ENCODE measurements around the gene OLFM1. TPM values are rescaled to one million over a fixed set of nuclear protein-coding genes. Genes with fewer than 3 reads are reported as not detected.

Gene OLFM1
- total RNA-seq, 1 donor from 2014 or later: 0.96 TPM

DNA sequence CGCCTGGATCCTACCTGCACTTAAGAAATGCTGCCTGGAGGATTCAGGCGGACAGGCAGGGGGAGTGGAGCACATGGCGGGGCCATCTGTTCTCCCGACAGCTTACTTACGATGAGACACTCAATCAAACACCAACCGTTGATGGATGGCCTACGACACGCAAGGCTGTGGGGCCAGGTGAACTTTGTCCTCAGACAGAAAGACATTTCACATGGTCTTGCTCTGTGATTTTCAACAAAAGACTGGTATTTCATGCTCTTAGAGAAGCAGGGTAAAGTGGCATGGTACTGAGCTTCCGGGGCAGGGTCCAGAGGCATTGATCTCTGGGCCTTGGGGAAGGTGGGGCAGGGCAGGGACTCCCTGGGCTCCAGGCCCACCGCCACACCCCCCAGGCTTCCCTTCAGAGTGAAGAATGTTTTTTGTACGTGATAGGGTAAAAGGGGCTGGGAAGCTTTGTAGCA lies 9.1 kb upstream of the OLFM1 start:
- Histone ChIP-seq H3K4me3 (ENCODE audit: low read depth, low read length) (no peak overlapping the region), H3K27me3 (ENCODE audit: control insufficient read depth, insufficient read depth, low read length) (peaks cover 27% of the 10 kb centered on the region), H3K36me3 (ENCODE audit: control insufficient read depth, insufficient read depth, low read length) (no peaks in the 10 kb centered on the region)
- DNase-seq (ENCODE audit: low read depth): no peak
- TF ChIP-seq, protein P1, sequence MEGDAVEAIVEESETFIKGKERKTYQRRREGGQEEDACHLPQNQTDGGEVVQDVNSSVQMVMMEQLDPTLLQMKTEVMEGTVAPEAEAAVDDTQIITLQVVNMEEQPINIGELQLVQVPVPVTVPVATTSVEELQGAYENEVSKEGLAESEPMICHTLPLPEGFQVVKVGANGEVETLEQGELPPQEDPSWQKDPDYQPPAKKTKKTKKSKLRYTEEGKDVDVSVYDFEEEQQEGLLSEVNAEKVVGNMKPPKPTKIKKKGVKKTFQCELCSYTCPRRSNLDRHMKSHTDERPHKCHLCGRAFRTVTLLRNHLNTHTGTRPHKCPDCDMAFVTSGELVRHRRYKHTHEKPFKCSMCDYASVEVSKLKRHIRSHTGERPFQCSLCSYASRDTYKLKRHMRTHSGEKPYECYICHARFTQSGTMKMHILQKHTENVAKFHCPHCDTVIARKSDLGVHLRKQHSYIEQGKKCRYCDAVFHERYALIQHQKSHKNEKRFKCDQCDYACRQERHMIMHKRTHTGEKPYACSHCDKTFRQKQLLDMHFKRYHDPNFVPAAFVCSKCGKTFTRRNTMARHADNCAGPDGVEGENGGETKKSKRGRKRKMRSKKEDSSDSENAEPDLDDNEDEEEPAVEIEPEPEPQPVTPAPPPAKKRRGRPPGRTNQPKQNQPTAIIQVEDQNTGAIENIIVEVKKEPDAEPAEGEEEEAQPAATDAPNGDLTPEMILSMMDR (IDR thresholded peaks at IDR 0.05; ENCODE audit: insufficient read depth, low read length, poor library complexity, severe bottlenecking): no peak

DNA sequence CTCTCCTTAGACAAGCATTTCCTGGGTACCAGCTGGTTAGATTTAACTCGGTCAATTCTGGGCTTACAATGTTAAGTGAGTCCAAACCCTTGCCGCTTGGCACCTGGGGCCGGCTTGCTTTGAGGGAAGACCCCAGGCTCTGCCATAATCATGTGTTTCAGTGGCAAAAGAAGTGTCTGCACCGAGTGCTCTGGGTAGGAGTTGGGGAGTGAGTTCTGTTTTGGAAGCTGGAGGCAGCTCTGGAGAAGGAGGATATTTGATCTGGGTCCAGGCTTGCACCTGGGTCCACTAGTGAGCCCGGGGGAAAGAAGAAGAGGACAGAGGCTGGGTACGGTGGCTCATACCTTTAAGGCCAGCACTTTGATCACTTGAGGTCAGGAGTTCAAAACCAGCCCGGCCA lies 8.4 kb upstream of the OLFM1 start:
- H3K4me3 ChIP-seq (ENCODE audit: low read depth, low read length): no peak overlapping the region
- H3K27me3 ChIP-seq (ENCODE audit: control insufficient read depth, insufficient read depth, low read length): peaks cover 27% of the 10 kb centered on the region
- H3K36me3 ChIP-seq (ENCODE audit: control insufficient read depth, insufficient read depth, low read length): no peaks in the 10 kb centered on the region
- TF ChIP-seq, protein P1 (IDR thresholded peaks at IDR 0.05; ENCODE audit: insufficient read depth, low read length, poor library complexity, severe bottlenecking): no peak
- DNase-seq (ENCODE audit: low read depth): no peak

DNA sequence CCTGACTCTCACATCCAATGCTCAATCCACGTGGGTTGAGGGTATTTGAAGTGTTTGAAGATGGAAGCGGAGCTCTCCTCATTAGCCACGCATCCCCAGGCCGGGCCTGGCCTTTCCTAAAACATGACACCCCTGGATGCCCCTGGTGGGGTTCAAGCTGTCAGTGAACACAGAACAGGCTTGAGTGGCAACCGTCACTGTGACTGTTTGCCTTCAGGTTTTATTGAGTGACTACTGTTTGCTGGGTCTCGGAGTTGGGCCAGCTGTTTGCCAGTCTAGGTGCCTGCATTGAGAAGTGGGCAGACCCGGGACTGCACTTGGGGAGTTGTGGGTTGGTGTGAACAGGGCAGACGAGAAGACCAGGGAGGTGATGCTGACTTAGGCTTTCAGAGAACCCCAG lies 7.8 kb upstream of the OLFM1 start:
- no peak for DNase-seq (ENCODE audit: low read depth)
- TF ChIP-seq, protein P1 (IDR thresholded peaks at IDR 0.05; ENCODE audit: insufficient read depth, low read length, poor library complexity, severe bottlenecking): no peak
- H3K4me3 ChIP-seq (ENCODE audit: low read depth, low read length): no peak overlapping the region
- peaks cover 26% of the 10 kb centered on the region for H3K27me3 ChIP-seq (ENCODE audit: control insufficient read depth, insufficient read depth, low read length)
- H3K36me3 ChIP-seq (ENCODE audit: control insufficient read depth, insufficient read depth, low read length): no peaks in the 10 kb centered on the region

DNA sequence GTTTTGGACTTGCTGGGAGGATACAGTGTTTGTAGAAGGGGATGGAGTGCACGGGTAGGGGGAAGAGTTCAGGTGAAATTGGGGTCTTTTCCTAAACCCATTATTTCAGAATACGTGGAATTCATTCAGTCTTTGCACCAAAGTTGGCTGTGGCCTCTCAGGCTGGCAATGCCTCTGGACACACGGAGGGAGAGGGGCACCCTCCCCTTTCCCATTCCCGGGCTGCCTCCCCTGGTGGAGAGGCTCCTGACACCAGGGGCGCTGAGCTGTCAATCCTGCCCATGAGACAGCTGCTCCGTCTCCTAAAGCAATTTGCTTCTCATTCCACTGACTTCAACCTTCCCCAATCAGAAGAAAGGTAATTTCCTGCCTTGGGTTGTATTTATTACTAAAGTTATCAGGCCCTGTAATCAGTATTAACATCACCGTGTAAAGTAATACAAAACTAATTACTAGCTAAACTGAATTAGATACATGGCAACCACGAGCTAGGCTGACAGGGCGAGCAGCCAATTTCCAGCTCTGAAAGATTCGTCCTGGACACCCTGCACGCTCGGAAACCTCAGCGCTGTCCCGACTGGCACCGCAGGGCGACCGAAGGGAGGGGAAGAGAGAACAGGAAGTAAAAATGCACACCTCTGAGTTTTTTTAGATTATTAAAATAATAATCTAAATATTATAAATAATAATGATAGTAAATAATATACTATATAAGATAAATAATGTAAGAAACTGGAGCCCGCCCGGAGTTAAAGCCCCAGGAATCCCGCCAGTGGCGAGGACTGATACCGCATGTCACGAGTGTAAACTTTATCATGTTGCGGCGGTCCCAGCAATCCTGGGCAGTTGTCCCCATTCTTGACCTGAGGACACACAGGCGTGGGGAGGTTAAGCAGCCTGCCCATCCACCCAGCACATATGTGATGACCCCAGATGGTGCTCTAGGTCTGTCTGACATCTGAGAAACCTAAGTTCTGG lies 6.9 kb upstream of the OLFM1 start:
- no peaks in the 10 kb centered on the region for H3K36me3 ChIP-seq (ENCODE audit: control insufficient read depth, insufficient read depth, low read length)
- DNase-seq (ENCODE audit: low read depth): no peak
- H3K4me3 ChIP-seq (ENCODE audit: low read depth, low read length): no peak overlapping the region
- TF ChIP-seq, protein P1 (IDR thresholded peaks at IDR 0.05; ENCODE audit: insufficient read depth, low read length, poor library complexity, severe bottlenecking): no peak
- H3K27me3 ChIP-seq (ENCODE audit: control insufficient read depth, insufficient read depth, low read length): peaks cover 21% of the 10 kb centered on the region

DNA sequence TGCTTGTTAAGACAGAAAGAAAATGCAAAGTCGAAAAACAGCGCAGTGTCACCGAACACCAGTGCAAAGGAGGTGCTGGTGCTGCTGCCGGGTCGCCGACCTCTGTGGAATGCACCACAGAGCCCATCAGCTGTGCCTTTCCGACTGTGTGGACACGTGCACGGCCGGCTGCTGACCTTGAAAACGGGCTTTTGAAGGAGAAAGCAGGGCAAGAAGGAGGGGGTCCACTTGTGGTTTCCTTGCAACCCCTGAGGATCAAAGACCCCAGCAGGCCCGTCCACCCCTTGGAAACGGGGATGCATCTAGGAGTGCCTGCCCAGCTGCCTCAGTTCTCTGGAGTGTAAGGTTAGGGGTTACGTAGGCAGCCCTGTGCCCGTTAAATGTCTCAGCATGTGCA lies 6.2 kb upstream of the OLFM1 start:
- peaks cover 22% of the 10 kb centered on the region for H3K27me3 ChIP-seq (ENCODE audit: control insufficient read depth, insufficient read depth, low read length)
- TF ChIP-seq, protein P1 (IDR thresholded peaks at IDR 0.05; ENCODE audit: insufficient read depth, low read length, poor library complexity, severe bottlenecking): no peak
- no peak overlapping the region for H3K4me3 ChIP-seq (ENCODE audit: low read depth, low read length)
- no peak for DNase-seq (ENCODE audit: low read depth)
- no peaks in the 10 kb centered on the region for H3K36me3 ChIP-seq (ENCODE audit: control insufficient read depth, insufficient read depth, low read length)
